Vein endothelial cell (primary cell): Measurements from ENCODE around the gene PCDHGA7. TPM values are rescaled to one million over a fixed set of nuclear protein-coding genes. Genes with fewer than 3 reads are reported as not detected.

Experiments
- total RNA-seq: library from RNA; depleted of rRNA; stranded (reverse); fragments of >200 nt; gene quantifications from 2 replicates; pipeline ENCODE4 v1.2.3, GENCODE V29; 2012

PCDHGA7 gene
- total RNA-seq, 1 donor = 3.0 TPM

DNA sequence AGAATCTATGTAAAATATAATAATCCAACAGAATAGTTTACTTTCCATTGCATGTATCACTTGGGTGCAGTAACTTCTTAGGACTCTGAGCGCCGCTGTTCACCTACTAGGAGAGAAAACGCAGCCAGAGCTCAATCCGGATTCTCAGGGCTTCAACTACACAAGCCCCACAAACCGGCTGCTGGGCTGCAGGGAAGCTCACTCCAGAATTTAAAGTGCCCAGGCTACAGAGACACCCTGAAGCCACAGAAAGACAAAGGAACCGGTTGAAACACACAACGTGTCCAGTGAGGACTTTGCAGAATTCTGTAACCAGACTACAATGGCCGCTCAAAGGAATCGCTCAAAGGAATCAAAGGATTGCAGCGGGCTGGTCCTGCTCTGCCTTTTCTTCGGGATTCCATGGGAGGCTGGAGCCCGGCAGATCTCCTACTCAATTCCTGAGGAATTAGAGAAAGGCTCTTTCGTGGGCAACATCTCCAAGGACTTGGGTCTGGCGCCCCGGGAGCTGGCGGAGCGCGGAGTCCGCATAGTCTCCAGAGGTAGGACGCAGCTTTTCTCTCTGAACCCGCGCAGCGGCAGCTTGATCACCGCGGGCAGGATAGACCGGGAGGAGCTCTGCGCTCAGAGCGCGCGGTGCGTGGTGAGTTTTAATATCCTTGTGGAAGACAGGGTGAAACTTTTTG lies 30.5 kb downstream of the PCDHGA7 start, which contains the start of gene PCDHGA10:
Gene PCDHGA10 (plus strand): TSS at position 134 of the 686 bp plus-strand sequence. CDS start 189 bp downstream, at position 323.

DNA sequence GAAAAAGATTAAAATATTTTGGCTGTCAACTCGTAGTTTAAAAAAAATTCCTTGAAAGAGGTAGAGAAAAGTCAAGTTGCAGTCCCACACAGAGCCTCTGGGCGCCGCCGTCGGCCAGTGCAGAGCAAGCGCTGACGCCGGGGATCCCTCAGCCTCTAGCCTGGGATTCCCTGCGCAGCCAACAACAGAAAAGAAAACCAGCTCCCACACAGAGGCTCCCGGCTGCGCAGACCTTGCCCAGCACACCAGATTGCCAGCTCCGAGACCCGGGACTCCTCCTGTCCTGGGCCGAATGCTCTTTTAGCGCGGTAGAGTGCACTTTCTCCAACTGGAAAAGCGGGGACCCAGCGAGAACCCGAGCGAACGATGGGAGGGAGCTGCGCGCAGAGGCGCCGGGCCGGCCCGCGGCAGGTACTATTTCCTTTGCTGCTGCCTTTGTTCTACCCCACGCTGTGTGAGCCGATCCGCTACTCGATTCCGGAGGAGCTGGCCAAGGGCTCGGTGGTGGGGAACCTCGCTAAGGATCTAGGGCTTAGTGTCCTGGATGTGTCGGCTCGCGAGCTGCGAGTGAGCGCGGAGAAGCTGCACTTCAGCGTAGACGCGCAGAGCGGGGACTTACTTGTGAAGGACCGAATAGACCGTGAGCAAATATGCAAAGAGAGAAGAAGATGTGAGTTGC lies 35.1 kb downstream of the PCDHGA7 start, which contains the start of gene PCDHGB7:
Gene PCDHGB7 (plus strand): TSS at position 184 of the 679 bp plus-strand sequence. CDS start 183 bp downstream, at position 367.

DNA sequence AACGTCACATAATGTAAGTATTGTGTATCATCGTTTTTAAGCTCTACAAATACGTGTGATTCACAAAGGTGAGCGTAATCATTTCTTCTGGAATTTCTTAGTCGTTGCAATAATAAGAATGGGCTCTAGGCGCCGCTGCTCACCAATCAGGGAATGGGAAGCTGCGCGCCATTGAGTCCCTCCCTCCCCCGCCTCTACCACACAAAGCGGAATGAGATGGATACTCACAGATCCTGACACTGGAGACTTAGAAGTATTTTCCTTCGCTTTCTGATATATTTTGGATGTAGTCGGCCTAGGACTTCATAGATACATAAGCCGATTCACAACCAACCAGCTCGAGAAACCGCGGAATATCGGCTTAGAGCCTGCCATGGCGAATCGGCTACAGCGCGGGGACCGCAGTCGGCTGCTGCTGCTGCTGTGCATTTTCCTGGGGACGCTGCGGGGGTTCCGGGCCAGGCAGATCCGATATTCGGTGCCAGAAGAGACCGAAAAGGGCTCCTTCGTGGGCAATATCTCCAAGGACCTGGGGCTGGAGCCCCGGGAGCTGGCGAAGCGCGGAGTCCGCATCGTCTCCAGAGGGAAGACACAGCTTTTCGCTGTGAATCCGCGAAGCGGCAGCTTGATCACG lies 38.4 kb downstream of the PCDHGA7 start, which contains the start of gene PCDHGA11:
Gene PCDHGA11 (plus strand): TSS at position 197 of the 634 bp plus-strand sequence. CDS start 177 bp downstream, at position 374.

DNA sequence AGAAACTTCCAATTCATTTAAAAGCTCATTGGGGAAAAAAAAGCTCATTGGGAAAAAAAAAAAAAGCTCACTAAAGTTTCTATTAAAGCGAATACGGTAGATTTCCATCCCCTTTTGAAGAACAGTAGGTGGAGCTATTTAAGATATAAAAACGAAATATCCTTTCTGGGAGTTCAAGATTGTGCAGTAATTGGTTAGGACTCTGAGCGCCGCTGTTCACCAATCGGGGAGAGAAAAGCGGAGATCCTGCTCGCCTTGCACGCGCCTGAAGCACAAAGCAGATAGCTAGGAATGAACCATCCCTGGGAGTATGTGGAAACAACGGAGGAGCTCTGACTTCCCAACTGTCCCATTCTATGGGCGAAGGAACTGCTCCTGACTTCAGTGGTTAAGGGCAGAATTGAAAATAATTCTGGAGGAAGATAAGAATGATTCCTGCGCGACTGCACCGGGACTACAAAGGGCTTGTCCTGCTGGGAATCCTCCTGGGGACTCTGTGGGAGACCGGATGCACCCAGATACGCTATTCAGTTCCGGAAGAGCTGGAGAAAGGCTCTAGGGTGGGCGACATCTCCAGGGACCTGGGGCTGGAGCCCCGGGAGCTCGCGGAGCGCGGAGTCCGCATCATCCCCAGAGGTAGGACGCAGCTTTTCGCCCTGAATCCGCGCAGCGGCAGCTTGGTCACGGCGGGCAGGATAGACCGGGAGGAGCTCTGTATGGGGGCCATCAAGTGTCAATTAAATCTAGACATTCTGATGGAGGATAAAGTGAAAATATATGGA lies 48.0 kb downstream of the PCDHGA7 start, which contains the start of gene PCDHGA12:
Gene PCDHGA12 (plus strand): TSS at position 176 of the 782 bp plus-strand sequence. CDS start 253 bp downstream, at position 429.

Other genes starting within 250 kb of the PCDHGA7 start
- 0.98 and 1.3 TPM in 2 replicates for gene PCDHB5, start 247.5 kb upstream of the PCDHGA7 start, total RNA-seq
- under 0.01 and 0.19 TPM in 2 replicates for gene PCDHB6, start 232.7 kb upstream of the PCDHGA7 start, total RNA-seq
- 0.57 and 0.98 TPM in 2 replicates for gene PCDHB7, start 210.1 kb upstream of the PCDHGA7 start, total RNA-seq
- gene PCDHB8, start 205.0 kb upstream of the PCDHGA7 start, total RNA-seq = 0.29 and 1.3 TPM in 2 replicates
- 0.65 and 0.86 TPM in 2 replicates for gene PCDHB16, start 200.4 kb upstream of the PCDHGA7 start, total RNA-seq
- 0.38 and 0.65 TPM in 2 replicates for gene PCDHB9, start 195.6 kb upstream of the PCDHGA7 start, total RNA-seq
- 1.1 and 1.3 TPM in 2 replicates for gene PCDHB10, start 190.4 kb upstream of the PCDHGA7 start, total RNA-seq
- 0.57 and 0.65 TPM in 2 replicates for gene PCDHB11, start 183.1 kb upstream of the PCDHGA7 start, total RNA-seq
- 0.76 and 0.98 TPM in 2 replicates for gene PCDHB12, start 174.0 kb upstream of the PCDHGA7 start, total RNA-seq
- 1.3 and 2.6 TPM in 2 replicates for gene PCDHB13, start 168.8 kb upstream of the PCDHGA7 start, total RNA-seq
- 0.98 and 1.2 TPM in 2 replicates for gene PCDHB14, start 159.4 kb upstream of the PCDHGA7 start, total RNA-seq
- gene PCDHB15, start 137.3 kb upstream of the PCDHGA7 start, total RNA-seq = 0.98 and 1.1 TPM in 2 replicates
- gene SLC25A2, start 78.7 kb upstream of the PCDHGA7 start, total RNA-seq = 0.48 TPM in 1 of 2 replicates, not detected in the other
- 46.4 and 51.5 TPM in 2 replicates for gene TAF7, start 62.0 kb upstream of the PCDHGA7 start, total RNA-seq
- gene PCDHGA1, start 52.2 kb upstream of the PCDHGA7 start, total RNA-seq = 0.65 and 0.67 TPM in 2 replicates
- 1.6 and 2.9 TPM in 2 replicates for gene PCDHGA2, start 44.0 kb upstream of the PCDHGA7 start, total RNA-seq
- gene PCDHGA3, start 38.9 kb upstream of the PCDHGA7 start, total RNA-seq = 0.86 and 1.3 TPM in 2 replicates
- gene PCDHGB1, start 32.6 kb upstream of the PCDHGA7 start, total RNA-seq = 0.96 and 2.3 TPM in 2 replicates
- 6.3 and 9.1 TPM in 2 replicates for gene PCDHGA4, start 27.7 kb upstream of the PCDHGA7 start, total RNA-seq
- 3.2 and 4.6 TPM in 2 replicates for gene PCDHGB2, start 22.7 kb upstream of the PCDHGA7 start, total RNA-seq
- 1.5 and 1.6 TPM in 2 replicates for gene PCDHGA5, start 18.6 kb upstream of the PCDHGA7 start, total RNA-seq
- 6.5 and 8.8 TPM in 2 replicates for gene PCDHGB3, start 12.5 kb upstream of the PCDHGA7 start, total RNA-seq
- gene PCDHGA6, start 8.9 kb upstream of the PCDHGA7 start, total RNA-seq = 6.0 and 7.2 TPM in 2 replicates
- gene PCDHGB4, start 5.0 kb downstream of the PCDHGA7 start, total RNA-seq = 15.0 and 15.2 TPM in 2 replicates
- 2.0 and 2.9 TPM in 2 replicates for gene PCDHGA8, start 9.9 kb downstream of the PCDHGA7 start, total RNA-seq
- gene PCDHGB5, start 15.2 kb downstream of the PCDHGA7 start, total RNA-seq = 22.4 and 26.1 TPM in 2 replicates
- 5.6 and 6.1 TPM in 2 replicates for gene PCDHGA9, start 20.0 kb downstream of the PCDHGA7 start, total RNA-seq
- gene PCDHGB6, start 25.3 kb downstream of the PCDHGA7 start, total RNA-seq = 4.3 and 6.2 TPM in 2 replicates
- 8.8 and 9.6 TPM in 2 replicates for gene PCDHGA10, start 30.2 kb downstream of the PCDHGA7 start, total RNA-seq
- gene PCDHGB7, start 34.9 kb downstream of the PCDHGA7 start, total RNA-seq = 10.9 and 15.7 TPM in 2 replicates
- 11.4 and 12.4 TPM in 2 replicates for gene PCDHGA11, start 38.3 kb downstream of the PCDHGA7 start, total RNA-seq
- gene PCDHGA12, start 47.8 kb downstream of the PCDHGA7 start, total RNA-seq = 6.9 and 12.0 TPM in 2 replicates
- gene PCDHGC3, start 93.2 kb downstream of the PCDHGA7 start, total RNA-seq = 17.0 and 20.5 TPM in 2 replicates
- 2.2 and 2.3 TPM in 2 replicates for gene PCDHGC4, start 102.3 kb downstream of the PCDHGA7 start, total RNA-seq
- 1.3 and 1.4 TPM in 2 replicates for gene PCDHGC5, start 106.3 kb downstream of the PCDHGA7 start, total RNA-seq
- gene DIAPH1, start 236.3 kb downstream of the PCDHGA7 start, total RNA-seq = 35.6 and 40.9 TPM in 2 replicates